Measurements from ENCODE around the gene EBPL. TPM values are rescaled to one million over a fixed set of nuclear protein-coding genes. Genes with fewer than 3 reads are reported as not detected.

The EBPL gene
- total RNA-seq, 1 experiment from 2014 or later: 105 TPM

DNA sequence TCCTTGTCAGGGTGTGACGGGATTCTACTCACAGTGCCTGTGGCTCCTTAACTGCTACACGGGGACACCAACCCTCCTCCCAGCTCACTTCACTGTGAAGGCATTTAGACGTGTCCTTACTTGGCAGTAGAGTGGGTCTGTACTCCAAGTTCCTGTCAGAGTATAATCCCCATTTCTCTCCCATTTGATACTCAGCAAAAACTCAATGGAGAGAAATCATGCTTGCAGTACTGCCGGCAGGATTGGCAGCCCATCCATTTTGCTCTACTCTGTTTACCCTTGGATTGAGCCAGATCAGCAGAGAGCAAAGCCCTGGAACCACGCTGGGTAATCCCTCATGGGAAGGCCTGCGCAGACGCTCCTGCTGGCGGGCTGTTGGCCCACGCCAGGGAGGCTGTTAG is 34.0 kb downstream of the EBPL start:
- BruUV-seq (replicated peaks): no TSS peak
- no peak overlapping the region for H3K27ac Mint-ChIP-seq (ENCODE audit: unreplicated experiment)
- no peaks in the 10 kb centered on the region for H3K4me1 Mint-ChIP-seq (ENCODE audit: low read depth, unreplicated experiment)
- intact Hi-C loops (cut with micrococcal nuclease; ENCODE audit: unreplicated experiment): no loop called here
- Histone ChIP-seq H3K4me1 (no peaks in the 10 kb centered on the region), H3K4me3 (ENCODE audit: low read depth, low read length) (no peak overlapping the region), H3K27me3 (replicated peaks; ENCODE audit: control insufficient read depth, insufficient read depth, low read length) (no peaks in the 10 kb centered on the region), H3K9me3 (no peaks in the 10 kb centered on the region), H3K36me3 (ENCODE audit: control insufficient read depth, insufficient read depth, low read length) (0 out of 2 replicates have a peak, but pooled peaks cover 2% of the 10 kb centered on the region)
- H3K36me3 Mint-ChIP-seq (ENCODE audit: insufficient read depth, unreplicated experiment): peaks cover 4% of the 10 kb centered on the region
- ChIA-PET CTCF (no interaction called here), POLR2A (no interaction called here)
- no peaks in the 10 kb centered on the region for H3K27me3 Mint-ChIP-seq (ENCODE audit: insufficient read depth, unreplicated experiment)
- H3K9me3 Mint-ChIP-seq (ENCODE audit: unreplicated experiment): no peaks in the 10 kb centered on the region
- H3K4me3 Mint-ChIP-seq (ENCODE audit: unreplicated experiment): no peak overlapping the region
- DNase-seq: no peak
- TF ChIP-seq, protein P1, sequence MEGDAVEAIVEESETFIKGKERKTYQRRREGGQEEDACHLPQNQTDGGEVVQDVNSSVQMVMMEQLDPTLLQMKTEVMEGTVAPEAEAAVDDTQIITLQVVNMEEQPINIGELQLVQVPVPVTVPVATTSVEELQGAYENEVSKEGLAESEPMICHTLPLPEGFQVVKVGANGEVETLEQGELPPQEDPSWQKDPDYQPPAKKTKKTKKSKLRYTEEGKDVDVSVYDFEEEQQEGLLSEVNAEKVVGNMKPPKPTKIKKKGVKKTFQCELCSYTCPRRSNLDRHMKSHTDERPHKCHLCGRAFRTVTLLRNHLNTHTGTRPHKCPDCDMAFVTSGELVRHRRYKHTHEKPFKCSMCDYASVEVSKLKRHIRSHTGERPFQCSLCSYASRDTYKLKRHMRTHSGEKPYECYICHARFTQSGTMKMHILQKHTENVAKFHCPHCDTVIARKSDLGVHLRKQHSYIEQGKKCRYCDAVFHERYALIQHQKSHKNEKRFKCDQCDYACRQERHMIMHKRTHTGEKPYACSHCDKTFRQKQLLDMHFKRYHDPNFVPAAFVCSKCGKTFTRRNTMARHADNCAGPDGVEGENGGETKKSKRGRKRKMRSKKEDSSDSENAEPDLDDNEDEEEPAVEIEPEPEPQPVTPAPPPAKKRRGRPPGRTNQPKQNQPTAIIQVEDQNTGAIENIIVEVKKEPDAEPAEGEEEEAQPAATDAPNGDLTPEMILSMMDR (IDR thresholded peaks at IDR 0.05; ENCODE audit: insufficient read depth in 1 of 2, low read depth in 1 of 2, low read length in 1 of 2, severe bottlenecking in 1 of 2, unreplicated experiment in 1 of 2): no peak

DNA sequence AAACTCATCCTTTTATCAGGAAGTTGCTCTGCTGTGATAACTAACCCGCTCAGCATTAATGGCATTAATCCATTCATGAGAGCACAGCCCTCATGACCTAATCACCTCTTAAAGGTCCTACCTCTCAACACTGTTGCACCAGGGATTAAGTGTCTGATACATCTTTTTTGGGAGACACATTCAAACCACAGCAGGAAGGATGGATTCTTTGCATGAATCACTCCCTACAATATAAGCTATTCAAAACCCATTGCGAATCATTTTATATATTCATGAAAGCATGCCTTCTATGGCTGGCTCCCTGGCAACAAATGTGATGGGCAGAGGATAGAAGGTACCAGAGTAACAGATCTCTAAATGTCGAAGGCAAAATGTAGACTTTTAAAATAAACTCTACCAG is 35.4 kb downstream of the EBPL start:
- Histone ChIP-seq H3K4me1 (no peaks in the 10 kb centered on the region), H3K9me3 (no peaks in the 10 kb centered on the region), H3K36me3 (ENCODE audit: control insufficient read depth, insufficient read depth, low read length) (0 out of 2 replicates have a peak, but pooled peaks cover 2% of the 10 kb centered on the region), H3K27me3 (replicated peaks; ENCODE audit: control insufficient read depth, insufficient read depth, low read length) (no peaks in the 10 kb centered on the region), H3K4me3 (ENCODE audit: low read depth, low read length) (no peak overlapping the region)
- ChIA-PET POLR2A (no interaction called here), CTCF (no interaction called here)
- H3K36me3 Mint-ChIP-seq (ENCODE audit: insufficient read depth, unreplicated experiment): peaks cover under 1% of the 10 kb centered on the region
- H3K4me1 Mint-ChIP-seq (ENCODE audit: low read depth, unreplicated experiment): no peaks in the 10 kb centered on the region
- H3K4me3 Mint-ChIP-seq (ENCODE audit: unreplicated experiment): no peak overlapping the region
- H3K27me3 Mint-ChIP-seq (ENCODE audit: insufficient read depth, unreplicated experiment): no peaks in the 10 kb centered on the region
- no peaks in the 10 kb centered on the region for H3K9me3 Mint-ChIP-seq (ENCODE audit: unreplicated experiment)
- no peak for DNase-seq
- no peak overlapping the region for H3K27ac Mint-ChIP-seq (ENCODE audit: unreplicated experiment)
- BruUV-seq (replicated peaks): no TSS peak
- TF ChIP-seq, protein P1 (IDR thresholded peaks at IDR 0.05; ENCODE audit: insufficient read depth in 1 of 2, low read depth in 1 of 2, low read length in 1 of 2, severe bottlenecking in 1 of 2, unreplicated experiment in 1 of 2): no peak
- intact Hi-C loops (cut with micrococcal nuclease; ENCODE audit: unreplicated experiment): no loop called here

DNA sequence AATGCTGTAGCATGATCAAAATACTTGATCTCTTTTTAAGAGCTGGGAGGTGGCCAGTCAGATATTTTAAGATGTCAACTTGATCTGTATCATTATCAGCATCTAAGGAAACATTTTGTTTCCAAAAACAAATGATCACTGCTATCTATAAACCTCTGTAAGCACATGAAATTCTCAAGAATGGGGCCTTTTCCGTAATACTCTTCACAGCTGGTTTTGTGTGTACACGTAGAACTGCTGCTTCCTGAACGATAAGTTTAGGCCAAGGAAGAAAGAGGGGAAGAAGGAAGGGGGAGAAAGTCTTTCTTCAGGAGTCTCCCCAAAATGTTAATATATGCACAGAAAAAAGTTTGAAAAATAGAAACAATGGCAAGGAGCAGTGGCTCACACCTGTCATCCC is 37.3 kb downstream of the EBPL start:
- no peak for DNase-seq
- CTCF ChIA-PET: no interaction called here
- intact Hi-C loops (cut with micrococcal nuclease; ENCODE audit: unreplicated experiment): no loop called here
- Mint-ChIP-seq H3K36me3 (ENCODE audit: insufficient read depth, unreplicated experiment) (no peaks in the 10 kb centered on the region), H3K4me1 (ENCODE audit: low read depth, unreplicated experiment) (no peaks in the 10 kb centered on the region), H3K27me3 (ENCODE audit: insufficient read depth, unreplicated experiment) (no peaks in the 10 kb centered on the region), H3K4me3 (ENCODE audit: unreplicated experiment) (no peak overlapping the region), H3K9me3 (ENCODE audit: unreplicated experiment) (no peaks in the 10 kb centered on the region), H3K27ac (ENCODE audit: unreplicated experiment) (no peak overlapping the region)
- H3K27me3 ChIP-seq (replicated peaks; ENCODE audit: control insufficient read depth, insufficient read depth, low read length): no peaks in the 10 kb centered on the region
- H3K4me1 ChIP-seq: no peaks in the 10 kb centered on the region
- TF ChIP-seq, protein P1 (IDR thresholded peaks at IDR 0.05; ENCODE audit: insufficient read depth in 1 of 2, low read depth in 1 of 2, low read length in 1 of 2, severe bottlenecking in 1 of 2, unreplicated experiment in 1 of 2): no peak
- H3K4me3 ChIP-seq (ENCODE audit: low read depth, low read length): no peak overlapping the region
- H3K36me3 ChIP-seq (ENCODE audit: control insufficient read depth, insufficient read depth, low read length): no peaks in the 10 kb centered on the region; the same call in 1 of the 2 replicates
- no TSS peak for BruUV-seq (replicated peaks)
- POLR2A ChIA-PET: no interaction called here
- no peaks in the 10 kb centered on the region for H3K9me3 ChIP-seq

Measured in Caco-2 (cell line).